HG03066 (cell line): ENCODE data around the gene TNFRSF21.
A peak's percentile ranks its signal among the peaks of the same experiment; 100 is the strongest.
"Not testable (repeated sequence)": the region's sequence is repeated elsewhere in the genome, so short reads cannot be mapped to it uniquely, and the experiment has no call there.

Experiments
- ATAC-seq: cut with Tn5 transposase; IDR thresholded peaks from one replicate; pipeline ENCODE4 v1.9.1; 2021; ENCODE audit warnings: low read depth; ENCODE audit not compliant: unreplicated experiment

TNFRSF21 gene, protein sequence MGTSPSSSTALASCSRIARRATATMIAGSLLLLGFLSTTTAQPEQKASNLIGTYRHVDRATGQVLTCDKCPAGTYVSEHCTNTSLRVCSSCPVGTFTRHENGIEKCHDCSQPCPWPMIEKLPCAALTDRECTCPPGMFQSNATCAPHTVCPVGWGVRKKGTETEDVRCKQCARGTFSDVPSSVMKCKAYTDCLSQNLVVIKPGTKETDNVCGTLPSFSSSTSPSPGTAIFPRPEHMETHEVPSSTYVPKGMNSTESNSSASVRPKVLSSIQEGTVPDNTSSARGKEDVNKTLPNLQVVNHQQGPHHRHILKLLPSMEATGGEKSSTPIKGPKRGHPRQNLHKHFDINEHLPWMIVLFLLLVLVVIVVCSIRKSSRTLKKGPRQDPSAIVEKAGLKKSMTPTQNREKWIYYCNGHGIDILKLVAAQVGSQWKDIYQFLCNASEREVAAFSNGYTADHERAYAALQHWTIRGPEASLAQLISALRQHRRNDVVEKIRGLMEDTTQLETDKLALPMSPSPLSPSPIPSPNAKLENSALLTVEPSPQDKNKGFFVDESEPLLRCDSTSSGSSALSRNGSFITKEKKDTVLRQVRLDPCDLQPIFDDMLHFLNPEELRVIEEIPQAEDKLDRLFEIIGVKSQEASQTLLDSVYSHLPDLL

DNA sequence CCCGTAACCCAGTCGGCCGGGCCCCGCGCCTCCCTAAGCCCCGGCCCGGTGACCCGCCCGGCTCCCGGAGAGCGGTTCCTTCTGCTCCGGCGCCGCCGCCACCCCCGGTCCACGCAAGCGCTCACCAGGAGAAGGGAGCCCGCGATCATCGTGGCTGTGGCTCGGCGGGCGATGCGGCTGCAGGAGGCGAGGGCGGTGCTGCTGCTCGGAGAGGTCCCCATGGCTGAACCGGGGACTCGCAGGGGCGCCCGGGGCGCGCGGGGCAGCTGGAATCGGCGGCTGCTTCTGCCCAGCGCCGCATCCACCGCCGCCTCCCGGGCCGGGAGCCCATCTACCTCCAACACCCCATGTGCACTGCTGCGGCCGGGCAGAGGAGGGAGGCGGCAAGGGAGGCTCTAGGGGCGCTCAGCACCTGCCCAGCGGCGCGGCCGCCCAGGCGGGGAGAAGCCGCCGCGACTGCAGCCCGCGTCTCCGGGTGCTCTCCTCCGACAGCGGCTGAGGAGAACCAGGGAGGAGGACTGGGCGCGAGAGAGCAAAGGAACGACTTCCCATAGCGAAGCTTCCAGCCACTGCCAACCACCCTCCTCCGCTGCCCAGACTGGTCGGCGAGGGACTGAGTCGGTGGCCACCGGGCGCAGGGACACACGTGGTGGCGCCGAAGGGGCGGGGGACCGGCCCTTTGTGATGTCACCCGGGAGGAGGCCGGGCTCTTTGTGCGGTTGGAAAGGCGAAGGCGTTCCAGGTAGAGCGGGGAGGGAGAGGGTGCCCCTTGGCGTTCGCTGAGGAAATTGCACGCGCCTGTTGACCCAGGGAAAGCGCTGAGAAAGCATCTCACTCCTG, at the start of gene TNFRSF21:
TNFRSF21 (minus strand) TSS at position 615 of the 840 bp plus-strand sequence; CDS start at position 221, 394 bp downstream.
- ATAC-seq, result peak; percentile 97

DNA sequence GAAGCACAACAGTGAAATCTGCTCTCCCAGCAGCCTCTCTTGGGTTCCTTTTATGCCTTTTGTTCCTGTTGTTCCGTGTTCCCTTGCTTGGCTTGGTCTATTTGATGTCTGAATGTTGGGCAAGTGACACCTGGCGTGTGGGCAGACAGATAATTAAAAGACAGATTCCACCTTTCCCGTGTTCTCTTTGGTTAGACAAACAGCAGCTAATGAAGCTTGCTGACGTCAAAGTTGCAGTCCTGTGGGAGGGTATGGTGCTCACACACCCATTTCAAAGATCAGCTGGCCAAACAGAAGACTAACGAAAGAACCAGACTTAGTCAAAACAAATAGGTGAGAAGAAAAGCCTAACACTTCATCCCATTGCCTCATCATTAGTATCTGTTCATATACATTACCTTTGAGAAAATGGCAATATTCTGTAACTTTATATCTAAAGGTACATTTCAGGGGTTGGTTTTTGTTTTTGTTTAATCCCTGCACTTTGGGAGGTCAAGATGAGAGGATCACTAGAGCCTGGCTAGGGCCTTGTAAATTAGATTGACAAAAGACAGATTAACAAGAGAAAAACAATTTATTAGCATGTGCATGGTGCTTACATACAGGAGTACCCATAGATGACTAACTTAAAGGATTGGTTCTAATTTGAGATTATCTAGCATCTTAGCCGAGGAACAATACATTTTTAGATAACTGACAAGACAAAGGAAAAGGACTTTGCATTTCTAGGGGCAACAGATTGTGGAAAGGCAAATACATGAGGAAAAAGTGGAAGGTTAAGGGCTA, 48.9 kb upstream of the TNFRSF21 start:
- no peak for ATAC-seq

DNA sequence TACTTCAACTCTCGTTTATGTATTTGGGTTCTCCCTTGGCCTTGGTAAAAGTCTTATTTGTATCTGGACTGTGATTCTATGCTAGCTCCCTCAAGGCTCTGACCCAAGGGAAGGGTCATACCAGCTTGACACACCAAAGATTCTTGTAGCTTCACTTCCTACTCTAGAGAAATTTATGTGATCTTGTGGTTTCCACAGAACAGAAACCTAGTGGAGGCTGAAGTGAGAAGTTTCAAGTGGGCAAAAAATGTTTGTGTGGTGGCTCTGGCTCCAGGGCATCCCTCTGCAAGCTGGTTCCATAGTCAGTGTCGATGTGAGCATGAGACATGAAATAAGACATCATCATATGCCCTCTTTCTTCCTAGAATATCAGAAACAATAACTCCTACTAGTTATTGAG, 48.1 kb upstream of the TNFRSF21 start:
- peak; percentile 63 for ATAC-seq

DNA sequence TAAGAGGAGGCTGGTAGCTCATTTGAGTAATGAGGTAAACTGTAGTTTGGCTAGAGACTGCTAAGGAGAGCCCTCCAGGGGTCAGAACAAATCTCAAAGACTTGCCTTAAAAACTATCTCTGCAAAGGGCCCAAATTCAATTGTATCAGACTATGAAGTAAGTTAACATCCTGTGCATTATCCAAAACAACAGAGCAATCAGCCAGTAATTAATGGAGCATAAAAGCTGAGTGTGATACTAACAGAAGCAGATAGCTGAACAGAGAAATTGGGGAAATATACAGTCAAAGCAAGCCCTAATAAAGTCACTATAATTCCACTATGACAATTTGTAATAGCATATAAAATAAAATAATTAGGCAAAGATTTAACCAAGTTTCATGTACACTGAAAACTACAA, 45.8 kb upstream of the TNFRSF21 start:
- no peak for ATAC-seq

DNA sequence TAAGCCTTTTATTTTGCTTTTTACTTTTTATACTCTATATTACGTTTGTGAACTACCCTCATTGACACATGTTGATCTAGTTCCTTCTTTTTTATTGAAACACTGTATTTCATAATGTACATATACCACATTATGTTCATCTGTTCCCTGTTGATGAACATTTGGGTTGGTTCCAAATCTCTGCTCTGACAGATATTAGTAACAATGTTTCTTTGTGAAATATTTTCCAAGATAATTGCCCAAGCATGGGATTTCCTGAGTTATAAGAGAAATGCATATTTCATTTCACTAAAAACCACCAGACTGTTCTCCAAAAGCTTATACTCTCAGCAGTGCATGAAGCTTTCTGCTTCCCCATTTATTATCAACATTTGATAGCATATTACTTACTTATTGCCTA, 44.2 kb upstream of the TNFRSF21 start:
- ATAC-seq, result no peak

DNA sequence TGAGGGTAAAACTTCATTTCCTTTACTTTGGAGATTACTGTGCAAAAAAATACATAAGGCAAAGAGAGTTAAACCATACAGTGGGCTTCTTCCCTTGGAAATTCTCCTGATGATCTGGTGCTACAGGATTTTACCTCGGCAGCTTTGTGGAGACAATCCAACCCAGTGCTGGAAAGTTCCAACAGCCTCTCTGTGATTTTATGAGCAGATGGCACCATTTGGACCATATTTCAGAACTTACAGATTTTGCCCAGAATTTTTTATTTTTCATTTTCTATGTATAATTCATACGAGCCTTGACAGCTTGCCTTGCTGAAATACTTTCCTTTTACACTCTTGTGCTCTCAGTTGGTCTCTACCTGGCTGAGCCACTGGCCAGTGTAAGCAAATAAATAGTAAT, 43.3 kb upstream of the TNFRSF21 start:
- no peak for ATAC-seq

DNA sequence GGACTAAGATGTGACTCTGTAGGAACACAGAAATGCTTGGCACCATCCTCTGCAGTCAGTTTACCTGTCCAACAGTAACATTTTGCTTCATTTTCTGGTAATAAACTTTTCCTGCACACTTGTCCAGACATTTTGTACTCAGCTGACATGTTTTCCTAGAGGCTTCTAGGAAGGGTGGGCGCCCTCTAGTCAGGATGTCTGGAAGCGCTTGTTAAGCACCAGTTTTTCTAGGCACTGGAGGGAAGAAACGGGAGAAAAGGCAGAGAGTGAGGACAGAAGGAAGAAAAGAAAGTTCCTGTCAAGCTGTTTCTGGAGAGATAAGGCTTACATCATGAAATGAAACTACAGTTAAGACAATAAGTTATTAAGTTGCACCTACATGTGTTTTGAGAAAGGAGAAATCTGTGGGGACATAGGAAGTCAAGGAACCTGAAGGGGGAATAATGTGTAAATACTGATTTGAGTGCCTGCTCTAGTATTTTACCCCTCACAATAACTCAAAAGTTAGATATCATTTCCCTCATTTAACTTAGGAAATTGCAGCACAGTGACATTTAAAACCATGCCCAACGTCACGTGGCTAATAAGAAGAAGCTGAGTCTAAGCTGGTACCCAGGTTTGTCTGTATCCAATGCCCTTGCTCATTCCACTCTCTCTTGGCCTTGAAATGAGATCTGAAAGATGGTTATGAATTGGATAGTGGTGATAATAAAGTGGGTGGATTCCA, 42.7 kb upstream of the TNFRSF21 start:
- ATAC-seq, result no peak

DNA sequence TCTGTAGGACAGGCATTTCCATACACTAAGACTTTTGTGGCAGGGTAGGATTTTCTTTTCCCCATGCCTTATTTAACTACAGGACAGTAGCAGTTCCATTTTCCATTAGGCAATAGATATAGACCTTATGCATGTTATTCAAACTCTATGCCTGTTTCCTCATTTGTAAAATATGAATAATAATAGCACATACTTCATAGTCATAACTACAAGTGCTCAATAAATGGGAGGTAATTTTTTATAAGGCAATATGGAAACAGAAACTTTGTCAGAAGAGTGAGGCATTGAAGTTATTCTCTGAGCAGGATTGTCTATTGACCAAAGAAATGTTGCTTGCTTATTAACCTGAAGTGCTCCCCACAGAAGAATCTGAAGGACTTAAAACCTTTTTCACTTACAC, 41.9 kb upstream of the TNFRSF21 start:
- no peak for ATAC-seq

DNA sequence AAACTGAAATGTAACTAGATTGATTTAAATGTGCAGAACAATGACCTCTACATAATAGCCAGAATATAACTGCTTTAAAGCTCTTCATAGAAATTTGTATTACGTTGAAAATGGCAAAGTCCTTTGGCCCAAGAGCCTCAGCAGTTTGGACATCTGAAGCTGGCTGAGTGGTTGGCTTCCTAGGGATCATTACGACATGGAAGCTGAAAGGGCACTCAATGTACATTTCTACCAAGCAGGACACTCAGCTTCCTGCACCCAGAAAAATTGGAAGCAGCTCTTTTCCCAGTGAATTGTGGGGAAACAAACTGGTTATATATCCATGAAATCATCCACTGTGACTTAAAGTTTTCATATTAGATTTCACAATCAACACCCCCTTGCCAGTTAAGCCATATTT, 40.2 kb upstream of the TNFRSF21 start:
- ATAC-seq, result no peak

DNA sequence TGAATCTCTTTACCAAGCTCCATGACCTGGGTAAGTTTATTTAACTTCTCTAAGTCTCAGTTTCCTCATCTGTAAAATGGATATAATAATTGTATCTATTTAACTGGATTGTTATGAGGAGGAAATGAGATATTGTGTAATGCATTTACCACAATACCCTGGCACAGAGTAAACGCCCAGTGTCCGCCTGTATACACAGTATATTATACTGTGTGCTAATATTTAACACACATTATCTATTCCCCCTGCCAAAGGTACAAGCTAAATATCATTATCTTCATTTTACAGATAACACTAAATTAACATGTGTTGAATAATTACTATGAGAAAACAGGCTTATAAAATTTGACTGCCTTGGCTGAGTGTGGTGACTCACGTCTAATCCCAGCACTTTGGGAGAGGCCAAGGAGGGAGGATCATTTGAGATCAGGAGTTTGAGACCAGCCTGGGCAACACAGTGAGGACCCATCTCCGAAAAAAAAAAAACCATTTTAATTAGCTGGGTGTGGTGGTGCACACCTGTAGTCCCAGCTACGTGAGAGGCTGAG, 38.7 kb upstream of the TNFRSF21 start:
- ATAC-seq, result no peak

DNA sequence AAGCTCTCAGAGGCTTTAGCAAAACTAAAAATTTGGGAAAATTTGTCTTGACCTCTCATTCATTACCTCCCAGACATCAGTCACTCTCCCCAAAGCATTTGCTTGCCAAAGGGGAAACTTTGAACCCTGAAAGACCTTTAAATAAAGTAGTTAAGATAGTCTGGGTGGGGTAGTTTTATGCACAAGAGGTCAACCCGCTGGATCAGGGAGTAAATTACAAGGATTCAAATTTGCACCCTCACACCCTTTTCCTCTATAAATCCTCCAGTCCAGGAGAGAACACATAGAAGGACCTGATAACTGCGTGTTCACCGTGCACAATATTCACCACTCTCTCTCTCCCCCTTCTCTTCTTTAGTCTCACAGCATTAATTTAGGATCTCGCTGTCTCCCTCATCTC, 36.1 kb upstream of the TNFRSF21 start:
- no peak for ATAC-seq

DNA sequence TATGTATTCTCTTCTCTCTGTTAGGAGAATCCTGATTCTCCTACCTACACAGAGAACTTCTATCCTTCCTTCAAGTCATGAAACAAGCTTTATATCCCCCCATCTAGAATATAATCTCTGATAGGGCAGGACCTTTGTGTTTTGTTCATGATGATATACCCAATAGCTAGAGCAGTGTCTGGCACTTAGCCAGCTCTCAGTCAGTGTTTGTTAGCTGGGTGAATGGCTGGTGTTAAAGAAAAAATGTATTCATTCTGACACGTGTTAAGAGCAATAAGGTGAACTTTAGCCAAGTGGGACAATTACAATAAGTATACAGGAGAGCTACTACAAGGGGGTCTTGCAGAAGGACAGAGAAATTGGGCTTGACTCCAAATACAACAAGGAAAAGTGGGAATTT, 34.3 kb upstream of the TNFRSF21 start:
- no peak for ATAC-seq

DNA sequence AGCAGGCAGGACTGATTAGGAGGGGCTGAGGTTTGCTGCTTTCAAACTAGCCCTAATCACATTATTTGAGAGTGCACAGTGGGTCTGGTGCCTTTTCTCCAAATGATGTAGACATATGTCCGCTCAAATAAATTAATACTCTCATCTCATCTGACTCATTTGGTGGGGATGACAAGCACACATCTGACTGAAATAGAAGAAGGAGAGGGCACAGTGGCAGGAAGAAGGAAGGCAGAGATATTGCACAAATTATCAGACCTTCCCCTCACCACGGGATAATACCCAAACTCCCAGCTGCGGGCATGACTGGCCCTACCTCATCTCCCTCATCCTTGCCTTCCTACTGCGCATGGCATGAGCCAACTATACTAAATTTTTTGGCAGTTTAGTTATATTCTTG, 33.9 kb upstream of the TNFRSF21 start:
- ATAC-seq, result no peak

DNA sequence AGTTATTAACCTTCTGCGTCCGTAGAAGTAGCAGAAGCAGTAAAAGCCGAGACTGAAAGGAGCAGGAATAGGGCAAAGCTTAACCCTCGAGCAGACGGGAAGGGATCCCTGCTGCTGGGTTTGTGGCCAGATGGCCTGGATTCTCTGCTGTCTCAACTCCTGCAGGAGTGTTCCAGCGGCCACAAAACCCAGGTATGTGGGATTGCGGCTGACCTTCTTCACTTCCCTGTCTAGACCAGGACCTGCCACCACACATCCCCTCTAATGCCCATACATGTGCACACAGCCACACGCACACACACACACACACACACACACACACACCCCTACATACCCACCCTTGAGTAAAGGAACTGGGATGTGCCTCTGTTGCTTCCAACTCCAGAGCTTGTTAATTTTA, 33.1 kb upstream of the TNFRSF21 start:
- ATAC-seq, result no peak

DNA sequence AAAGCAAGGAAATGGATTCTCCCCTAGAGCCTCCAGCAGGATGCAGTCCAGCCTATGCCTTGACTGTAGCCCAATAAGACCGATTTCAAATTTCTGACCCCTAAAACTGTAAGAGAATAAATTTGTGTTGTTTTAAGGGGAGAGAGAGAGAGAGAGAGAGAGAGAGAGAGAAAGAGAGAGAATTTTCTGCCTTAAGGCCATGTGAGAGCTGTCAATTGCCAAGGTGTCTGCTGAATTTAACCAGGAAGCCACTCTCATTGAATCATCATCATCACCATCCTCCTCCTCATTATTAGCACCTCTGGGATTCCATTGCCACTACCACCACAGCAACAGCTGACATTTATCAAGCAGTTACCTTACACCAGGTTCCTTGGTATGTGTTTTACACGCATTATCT, 27.8 kb upstream of the TNFRSF21 start:
- ATAC-seq, result no peak

DNA sequence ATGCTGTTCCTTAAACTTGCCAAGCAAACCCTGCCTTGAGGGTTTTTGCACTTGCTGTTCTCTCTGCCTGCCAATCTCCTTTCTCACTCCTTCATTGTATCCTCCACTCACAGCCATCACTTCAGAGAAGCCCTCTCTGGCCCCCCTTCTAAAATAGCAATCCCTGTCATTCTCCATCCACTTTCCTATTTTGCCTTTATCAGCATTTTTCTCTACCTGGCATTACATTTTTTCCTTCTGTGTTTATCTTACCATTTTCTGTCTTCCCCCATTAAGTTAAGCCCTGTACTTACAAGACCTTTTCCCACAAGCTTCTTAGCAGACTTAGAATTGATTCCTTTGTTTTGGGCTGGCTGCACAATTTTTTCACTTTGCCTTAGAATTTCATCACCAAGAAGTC, 26.6 kb upstream of the TNFRSF21 start:
- ATAC-seq, result no peak

DNA sequence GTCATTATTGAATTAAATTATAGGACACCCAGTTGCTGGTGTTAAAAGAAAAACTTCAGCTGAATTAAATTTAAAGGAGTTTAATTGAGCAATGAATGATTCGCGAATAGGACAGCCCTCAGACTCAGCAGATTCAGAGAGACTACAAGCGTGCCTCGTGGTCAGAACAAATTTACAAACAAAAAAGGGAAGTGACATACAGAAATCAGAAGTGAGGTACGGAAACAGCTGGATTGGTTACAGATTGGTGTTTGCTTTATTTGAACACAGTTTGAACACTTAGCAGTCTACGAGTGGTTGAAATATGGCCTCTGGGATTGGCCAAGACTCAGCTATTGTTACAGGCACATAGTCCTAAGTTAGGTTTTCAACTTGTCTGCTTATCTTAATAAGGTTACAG, 25.8 kb upstream of the TNFRSF21 start:
- ATAC-seq, result peak; percentile 89

DNA sequence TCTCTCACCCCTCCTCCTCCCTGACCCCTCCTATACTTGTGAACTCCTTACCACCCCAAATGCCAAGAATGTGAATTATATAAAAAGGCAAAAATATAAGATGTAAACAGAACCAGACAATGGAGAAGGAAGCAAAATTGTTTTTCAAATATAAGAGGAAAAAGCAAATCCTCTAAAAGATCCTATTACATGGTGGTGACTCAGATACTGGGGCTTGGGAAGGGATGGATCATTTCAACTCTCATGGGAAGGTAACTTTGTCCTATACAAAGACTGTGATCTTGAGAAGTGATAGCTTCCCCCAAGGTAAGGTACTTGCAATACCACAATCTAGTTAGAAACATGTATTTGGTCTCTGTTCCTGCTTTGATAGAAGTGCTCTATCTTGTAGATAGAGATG, 24.6 kb upstream of the TNFRSF21 start:
- no peak for ATAC-seq

DNA sequence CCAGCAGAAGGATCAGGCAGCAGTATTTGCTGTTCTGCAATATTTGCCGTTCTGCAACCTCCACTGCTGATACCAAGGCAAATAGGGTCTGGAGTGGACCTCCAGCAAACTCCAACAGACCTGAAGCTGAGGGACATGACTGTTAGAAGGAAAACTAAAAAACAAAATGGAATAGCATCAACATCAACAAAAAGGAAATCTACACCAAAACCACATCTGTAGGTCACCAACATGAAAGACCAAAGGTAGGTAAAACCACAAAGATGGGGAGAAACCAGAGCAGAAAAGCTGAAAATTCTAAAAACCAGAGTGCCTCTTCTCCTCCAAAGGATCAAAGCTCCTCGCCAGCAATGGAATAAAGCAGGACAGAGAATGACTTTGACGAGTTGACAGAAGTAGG, 18.9 kb upstream of the TNFRSF21 start:
- ATAC-seq, result not testable (repeated sequence)

DNA sequence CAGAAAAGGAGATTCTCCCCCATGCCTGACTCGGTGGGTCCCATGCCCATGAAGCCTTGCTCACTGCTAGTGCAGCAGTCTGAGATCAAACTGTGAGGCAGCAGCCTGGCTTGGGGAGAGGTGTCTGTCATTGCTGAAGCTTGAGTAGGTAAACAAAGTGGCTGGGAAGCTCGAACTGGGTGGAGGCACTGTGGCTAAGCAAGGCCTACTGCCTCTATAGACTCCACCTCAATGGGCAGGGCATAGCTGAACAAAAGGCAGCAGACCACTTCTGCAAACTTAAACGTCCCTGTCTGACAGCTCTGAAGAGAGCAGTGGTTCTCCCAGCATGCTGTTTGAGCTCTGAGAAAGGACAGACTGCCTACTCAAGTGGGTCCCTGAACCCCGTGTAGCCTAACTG, 18.4 kb upstream of the TNFRSF21 start:
- not testable (repeated sequence) for ATAC-seq
